Keratinocyte (primary cell): ENCODE measurements around the gene WNT7B.

Experiments
- CTCF ChIP-seq, 3 experiments: IDR thresholded peaks in 1 of 3; conservative IDR thresholded peaks in 1 of 3; optimal IDR thresholded peaks in 1 of 3; 2 replicates in 2 of 3; 3 replicates in 1 of 3; pipeline versions ENCODE3 to v1.5.1; 2011; ENCODE audit warnings: low read length in 3 of 3, mild to moderate bottlenecking in 3 of 3, moderate library complexity in 2 of 3, control low read depth in 1 of 3, inconsistent platforms in 1 of 3; ENCODE audit not compliant: insufficient read depth in 2 of 3; ENCODE audit errors: extremely low read depth in 1 of 3
- EZH2 ChIP-seq: IDR thresholded peaks from one replicate; pipeline ENCODE4 v1.6.1; 2012; ENCODE audit warnings: inconsistent platforms, mild to moderate bottlenecking, low read length, moderate library complexity

GRCh38 chr22:45918459-45919370 lies 58.2 kb downstream of the WNT7B start:
- TF ChIP-seq CTCF (optimal IDR thresholded peaks at IDR 0.05 in 1 of 3, IDR thresholded peaks at IDR 0.05 in 1 of 3, conservative IDR thresholded peaks at IDR 0.05 in 1 of 3; ENCODE audit: extremely low read depth in 1 of 3, insufficient read depth in 2 of 3, low read length in 3 of 3) (no peak), EZH2 (no peak)
